ENCODE measurements around the gene ABCB6.

Gene ABCB6

DNA sequence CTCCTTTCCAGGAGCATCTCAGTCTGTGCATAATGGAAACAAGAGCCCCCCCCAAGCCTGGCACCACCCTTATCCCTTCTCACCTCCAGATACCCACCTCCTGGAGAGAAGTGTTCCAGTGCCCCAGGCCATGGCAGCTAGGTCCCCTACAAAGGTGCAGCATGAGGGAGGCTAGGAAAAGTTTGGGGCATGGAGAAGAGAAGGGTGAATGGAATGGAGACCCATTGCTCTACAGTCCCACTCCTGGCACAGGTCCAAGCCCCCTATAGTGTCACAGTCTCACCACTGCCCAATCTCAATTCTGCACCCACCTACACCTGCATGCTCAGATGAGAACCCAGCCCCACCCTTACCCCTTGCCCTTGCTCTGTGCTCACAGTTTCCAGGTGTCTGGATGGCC, 49.8 kb downstream of the ABCB6 start:
- DNase-seq (ENCODE audit: low spot score), result no peak

DNA sequence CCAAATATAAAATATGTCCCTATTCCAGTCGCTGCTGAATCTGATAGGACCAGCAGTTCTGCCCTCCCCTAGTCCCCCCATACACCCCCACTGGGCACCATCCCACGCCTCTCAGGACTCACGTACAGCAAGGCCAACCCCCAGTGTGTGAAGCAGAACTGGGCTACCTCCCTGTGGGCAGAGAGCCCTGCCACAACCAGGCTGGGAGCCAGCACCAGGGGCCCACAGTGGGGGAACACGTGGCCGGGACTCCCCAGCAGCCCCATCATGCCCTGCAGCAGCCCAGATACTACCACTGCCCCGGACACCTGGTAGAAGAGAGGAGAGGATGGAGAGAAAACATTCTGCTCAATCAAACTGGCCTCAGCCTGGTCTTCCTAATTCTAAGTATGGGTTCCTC, 50.2 kb downstream of the ABCB6 start:
- DNase-seq (ENCODE audit: low spot score), result no peak

DNA sequence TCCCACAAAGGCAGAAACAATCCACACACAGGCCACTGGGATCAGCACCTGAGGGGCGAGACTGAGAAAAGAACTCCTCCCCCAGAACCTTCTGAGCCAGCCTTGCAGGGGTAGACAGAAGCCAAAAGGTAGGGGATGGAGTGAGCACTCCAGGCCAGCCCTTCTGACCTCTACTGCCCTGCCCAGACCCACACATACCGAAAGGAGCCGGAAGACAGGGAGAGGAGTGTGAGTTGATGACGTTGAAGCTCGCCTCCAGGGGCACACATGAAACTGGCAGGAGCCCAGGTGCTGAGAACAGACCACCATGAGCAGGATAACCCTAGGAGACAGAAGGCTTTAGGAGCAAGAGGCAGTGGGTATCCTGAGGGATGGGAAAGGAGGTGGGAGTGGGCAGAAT, 50.8 kb downstream of the ABCB6 start:
- no peak for DNase-seq (ENCODE audit: low spot score)

DNA sequence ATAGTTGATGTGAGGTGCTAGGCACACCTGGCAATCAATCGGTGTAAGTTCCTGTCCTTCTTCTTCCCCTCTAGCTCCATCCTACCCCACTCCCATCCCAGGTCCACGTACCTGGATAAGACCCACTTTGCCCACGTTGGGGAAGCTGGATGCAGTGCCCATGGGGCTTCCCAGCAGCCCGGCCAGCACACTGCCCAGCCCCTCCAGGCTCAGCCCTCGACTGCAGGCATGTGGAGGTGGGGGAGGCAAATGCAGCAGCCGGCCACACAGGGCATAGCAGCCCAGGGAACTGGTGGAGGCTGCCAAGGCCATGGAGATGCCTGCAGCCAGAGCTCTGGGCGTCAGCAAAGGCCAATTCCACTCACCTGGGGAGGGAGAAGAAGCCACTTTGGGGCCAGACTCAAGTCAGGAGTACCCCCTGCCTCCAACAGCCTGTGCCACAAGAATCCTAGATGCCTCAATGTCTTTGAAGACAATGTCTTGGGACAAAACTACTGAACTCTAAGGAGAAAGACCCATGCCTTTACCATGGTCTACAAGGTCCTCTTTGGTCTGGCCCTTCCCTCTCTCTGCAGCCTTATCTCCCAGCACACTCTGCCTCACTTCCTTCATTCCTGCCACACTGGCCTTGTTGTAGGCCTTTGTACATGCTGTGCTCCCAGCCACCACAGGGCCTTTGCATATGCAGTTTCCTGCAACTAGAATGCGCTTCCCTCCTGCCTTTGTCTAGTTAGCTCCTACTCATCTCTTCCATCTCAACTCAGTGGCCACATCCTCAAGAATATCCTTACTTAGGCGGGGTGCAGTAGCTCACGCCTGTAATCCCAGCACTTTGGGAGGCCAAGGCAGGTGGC, 53.5 kb downstream of the ABCB6 start:
- DNase-seq (ENCODE audit: low spot score), result no peak

DNA sequence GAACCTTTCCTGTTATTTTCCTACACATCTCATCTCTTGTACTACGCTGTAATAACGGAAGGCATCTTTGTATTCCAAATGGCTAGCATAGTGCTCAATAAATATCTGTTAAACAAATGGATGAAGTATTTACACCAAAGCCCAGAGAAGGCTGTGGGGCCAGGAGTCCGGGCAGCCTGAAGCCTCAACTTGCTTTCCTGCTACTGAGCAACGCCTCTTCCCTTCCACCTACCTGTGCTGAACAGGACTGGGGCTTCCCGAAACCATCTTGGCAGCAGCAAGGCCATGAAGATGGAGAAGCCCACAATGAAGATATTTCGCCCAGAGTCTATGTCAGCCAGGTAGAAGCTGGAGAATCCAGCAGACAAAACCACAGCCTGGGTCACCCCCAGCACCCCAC, 55.6 kb downstream of the ABCB6 start:
- no peak for DNase-seq (ENCODE audit: low spot score)

DNA sequence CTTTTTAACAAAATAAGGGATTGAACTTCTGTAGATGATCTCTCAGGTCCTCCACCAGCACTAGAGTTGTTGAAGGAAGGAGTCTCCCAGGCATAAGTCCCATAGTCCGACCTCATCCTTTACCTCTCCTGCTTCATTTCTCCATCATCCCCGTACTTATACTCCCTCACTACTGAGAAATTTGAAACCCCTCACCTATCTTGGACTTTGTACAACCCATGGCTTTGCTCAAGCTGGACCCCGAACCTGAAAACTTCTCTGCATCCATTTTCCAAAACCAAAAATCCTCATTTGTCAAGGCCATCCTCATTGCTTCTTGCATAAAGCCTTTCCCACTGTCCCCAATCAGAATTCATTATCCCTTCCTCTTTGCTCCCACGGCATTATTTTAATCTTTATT, 57.7 kb downstream of the ABCB6 start:
- no peak for DNase-seq (ENCODE audit: low spot score)

DNA sequence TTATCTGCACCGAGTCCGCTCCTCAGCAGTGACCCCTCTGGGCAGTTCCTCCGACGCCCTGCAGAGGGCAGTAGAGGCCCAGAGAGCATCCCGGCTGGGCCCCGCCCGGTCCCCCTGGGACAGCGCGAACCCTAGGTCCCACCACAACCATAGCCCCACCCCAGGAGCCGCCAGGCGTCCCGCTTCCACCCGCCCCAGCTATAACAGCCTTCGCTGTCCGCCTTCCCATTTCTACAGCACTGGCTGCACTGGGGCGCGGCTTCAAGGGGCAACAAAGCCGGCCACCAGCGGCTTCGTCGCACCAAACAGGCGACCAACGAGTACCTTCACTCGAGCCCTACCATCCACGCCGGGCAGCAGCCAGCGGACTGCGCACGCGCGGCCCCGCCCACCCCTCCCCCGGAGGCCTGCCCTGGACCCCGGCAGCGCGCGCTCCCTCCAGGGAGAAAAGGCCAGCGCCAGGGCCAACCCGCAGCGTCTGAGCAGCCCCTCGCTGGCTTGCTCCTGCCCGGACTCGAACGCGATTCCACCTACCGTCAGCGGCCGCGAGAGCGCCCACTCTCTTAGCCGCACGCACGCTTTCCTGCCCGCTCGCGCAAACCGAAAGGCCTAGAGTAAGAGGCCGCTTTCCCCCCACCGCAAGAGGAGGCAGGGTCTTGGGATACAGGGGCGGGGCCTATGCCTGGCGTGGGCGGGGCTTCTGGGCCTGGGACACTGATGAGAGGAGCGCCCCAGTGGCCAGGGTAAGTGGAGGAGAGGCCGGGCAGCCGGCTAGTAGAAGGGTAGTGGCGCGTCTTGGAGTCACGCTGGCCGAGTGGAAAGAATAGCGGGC, 58.4 kb downstream of the ABCB6 start, which contains the start of gene NHEJ1:
NHEJ1 (minus strand) TSS at position 630 of the 832 bp plus-strand sequence. CDS start 2,453 bp downstream, outside the sequence.
- DNase-seq (ENCODE audit: low spot score), result peak; percentile 95

Measured in activated CD4-positive, alpha-beta T cell treated with anti-CD3 and anti-CD28 coated beads, Interleukin-2, Interleukin-4, amounts not matched to agents 100 ng/mL and 50 ng/mL, durations not matched to agents 16 hours and 8 hours (primary cell).